K562 (cell line): ENCODE measurements around the gene HTR6. TPM values are rescaled to one million over a fixed set of nuclear protein-coding genes. Genes with fewer than 3 reads are reported as not detected.

Experiments used
- ETV5 ChIP-seq: sonication (generic); formaldehyde crosslinking; IDR thresholded peaks from 2 replicates; pipeline ENCODE4 v1.4.0; 2020; ENCODE audit warnings: low read depth, mild to moderate bottlenecking, missing genetic modification reagents
- HLTF ChIP-seq: fragments of 450-650 bp; IDR thresholded peaks from 2 replicates; pipeline ENCODE4 v1.6.1; 2016
- KLF1 ChIP-seq: fragments of 450-650 bp; IDR thresholded peaks from 2 replicates; pipeline ENCODE4 v1.6.1; 2016; ENCODE audit warnings: missing genetic modification characterization, missing compliant biosample characterization
- TEAD1 ChIP-seq, 2 experiments: fragments of 450-650 bp in 1 of 2; sonication (generic) in 1 of 2; formaldehyde crosslinking; IDR thresholded peaks; 2 replicates each; pipeline versions ENCODE4 v1.4.0 to v1.8.0; 2020 to 2022; ENCODE audit warnings: mild to moderate bottlenecking in 2 of 2, missing genetic modification reagents in 1 of 2
- TEAD4 ChIP-seq, 2 experiments: sonication (generic) in 1 of 2; formaldehyde crosslinking in 1 of 2; IDR thresholded peaks; 2 replicates each; pipeline versions ENCODE4 v1.6.1 to v1.8.0; 2012 to 2022; ENCODE audit warnings: borderline replicate concordance in 1 of 2, inconsistent platforms in 1 of 2, low read length in 1 of 2, mild to moderate bottlenecking in 1 of 2, missing genetic modification reagents in 1 of 2
- TGIF2 ChIP-seq: sonication (generic); formaldehyde crosslinking; IDR thresholded peaks from 2 replicates; pipeline ENCODE4 v1.8.1; 2022; ENCODE audit warnings: mild to moderate bottlenecking, missing genetic modification reagents, moderate library complexity
- ZNF143 ChIP-seq: sonication (generic); formaldehyde crosslinking; IDR thresholded peaks from 2 replicates; pipeline ENCODE4 v1.9.0; 2022; ENCODE audit warnings: mild to moderate bottlenecking, missing genetic modification reagents
- ZNF311 ChIP-seq: fragments of 250-450 bp; sonication (Bioruptor Pico); IDR thresholded peaks from 2 replicates; pipeline ENCODE4 v1.4.0; 2020; ENCODE audit warnings: mild to moderate bottlenecking, moderate library complexity
- ZNF766 ChIP-seq: fragments of 200-800 bp; sonication (Bioruptor generic); conservative IDR thresholded peaks from 2 replicates; pipeline ENCODE4 v1.6.1; 2016; ENCODE audit warnings: missing genetic modification characterization, missing compliant biosample characterization
- polyA plus RNA-seq, 8 experiments: library from polyadenylated mRNA; depleted of rRNA in 4 of 8; stranded (reverse) in 5 of 8; unstranded in 3 of 8; fragments of >200 nt; fragmentation: Nextera tagmentation in 2 of 8; fragmentation: Illumina TruSeq in 1 of 8; extraction: Ambion mirVana in 2 of 8; extraction: Trizol in 1 of 8; gene quantifications; 2 replicates each; pipeline versions ENCODE4 v1.2.1 to v1.2.3, GENCODE V29; 2011 to 2014; ENCODE audit warnings: inconsistent platforms in 1 of 8, missing spikeins in 1 of 8
- total RNA-seq, 7 experiments: library from RNA; depleted of rRNA in 6 of 7; stranded (reverse); fragments of >200 nt in 6 of 7; fragmentation: Illumina TruSeq in 2 of 7; extraction: Trizol in 2 of 7; gene quantifications; 2 replicates each; pipeline versions ENCODE4 v1.2.1 to v1.2.3, GENCODE V29; 2011 to 2021; ENCODE audit warnings: low replicate concordance in 1 of 7
- TF ChIP-seq, protein P1 (sequence below): fragments of 250-450 bp; sonication (Bioruptor Pico); IDR thresholded peaks from 2 replicates; pipeline ENCODE4 v1.9.0; 2021; ENCODE audit warnings: mild to moderate bottlenecking, inconsistent platforms
- TF ChIP-seq, protein P2 (sequence below): fragments of 450-650 bp; IDR thresholded peaks from 2 replicates; pipeline ENCODE4 v1.6.1; 2016; ENCODE audit warnings: mild to moderate bottlenecking, moderate library complexity
- TF ChIP-seq, protein P3 (sequence below): fragments of 450-650 bp; IDR thresholded peaks from 2 replicates; pipeline ENCODE4 v1.6.1; 2016; ENCODE audit warnings: mild to moderate bottlenecking

HTR6 gene
- total and polyA plus RNA-seq, 9 of the 15 experiments (the other 6 are each of a cell fraction or from before 2014, with no cell fraction given) = not detected

DNA sequence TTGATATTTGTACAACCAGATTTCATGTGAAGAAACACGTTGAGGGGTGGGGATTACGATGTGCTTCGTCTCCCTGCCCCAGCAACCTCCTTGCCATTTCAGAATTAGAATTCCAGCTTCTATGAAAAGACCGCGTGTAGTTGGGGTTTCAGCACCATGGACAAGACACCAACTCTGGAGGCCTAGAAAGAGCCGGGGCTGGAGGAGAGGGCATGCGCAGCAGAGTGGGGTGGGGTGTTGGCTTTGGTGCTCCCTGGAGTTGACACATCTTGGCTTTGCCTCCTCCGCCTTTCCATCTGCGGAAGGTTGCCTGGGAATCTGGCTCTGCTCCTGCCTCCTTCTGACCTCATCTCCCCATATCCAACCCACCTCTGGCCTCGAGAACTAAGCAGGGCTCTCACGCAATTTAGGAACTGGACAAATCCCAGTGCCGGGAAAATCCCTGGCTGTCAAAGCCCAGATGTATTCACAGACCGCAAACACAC is 11.8 kb downstream of the HTR6 start (continued):
- TF ChIP-seq, protein P1, sequence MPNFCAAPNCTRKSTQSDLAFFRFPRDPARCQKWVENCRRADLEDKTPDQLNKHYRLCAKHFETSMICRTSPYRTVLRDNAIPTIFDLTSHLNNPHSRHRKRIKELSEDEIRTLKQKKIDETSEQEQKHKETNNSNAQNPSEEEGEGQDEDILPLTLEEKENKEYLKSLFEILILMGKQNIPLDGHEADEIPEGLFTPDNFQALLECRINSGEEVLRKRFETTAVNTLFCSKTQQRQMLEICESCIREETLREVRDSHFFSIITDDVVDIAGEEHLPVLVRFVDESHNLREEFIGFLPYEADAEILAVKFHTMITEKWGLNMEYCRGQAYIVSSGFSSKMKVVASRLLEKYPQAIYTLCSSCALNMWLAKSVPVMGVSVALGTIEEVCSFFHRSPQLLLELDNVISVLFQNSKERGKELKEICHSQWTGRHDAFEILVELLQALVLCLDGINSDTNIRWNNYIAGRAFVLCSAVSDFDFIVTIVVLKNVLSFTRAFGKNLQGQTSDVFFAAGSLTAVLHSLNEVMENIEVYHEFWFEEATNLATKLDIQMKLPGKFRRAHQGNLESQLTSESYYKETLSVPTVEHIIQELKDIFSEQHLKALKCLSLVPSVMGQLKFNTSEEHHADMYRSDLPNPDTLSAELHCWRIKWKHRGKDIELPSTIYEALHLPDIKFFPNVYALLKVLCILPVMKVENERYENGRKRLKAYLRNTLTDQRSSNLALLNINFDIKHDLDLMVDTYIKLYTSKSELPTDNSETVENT (CRISPR knock-in tag) = no peak
- no peak for TF ChIP-seq ZNF143
- TF ChIP-seq, protein P2, sequence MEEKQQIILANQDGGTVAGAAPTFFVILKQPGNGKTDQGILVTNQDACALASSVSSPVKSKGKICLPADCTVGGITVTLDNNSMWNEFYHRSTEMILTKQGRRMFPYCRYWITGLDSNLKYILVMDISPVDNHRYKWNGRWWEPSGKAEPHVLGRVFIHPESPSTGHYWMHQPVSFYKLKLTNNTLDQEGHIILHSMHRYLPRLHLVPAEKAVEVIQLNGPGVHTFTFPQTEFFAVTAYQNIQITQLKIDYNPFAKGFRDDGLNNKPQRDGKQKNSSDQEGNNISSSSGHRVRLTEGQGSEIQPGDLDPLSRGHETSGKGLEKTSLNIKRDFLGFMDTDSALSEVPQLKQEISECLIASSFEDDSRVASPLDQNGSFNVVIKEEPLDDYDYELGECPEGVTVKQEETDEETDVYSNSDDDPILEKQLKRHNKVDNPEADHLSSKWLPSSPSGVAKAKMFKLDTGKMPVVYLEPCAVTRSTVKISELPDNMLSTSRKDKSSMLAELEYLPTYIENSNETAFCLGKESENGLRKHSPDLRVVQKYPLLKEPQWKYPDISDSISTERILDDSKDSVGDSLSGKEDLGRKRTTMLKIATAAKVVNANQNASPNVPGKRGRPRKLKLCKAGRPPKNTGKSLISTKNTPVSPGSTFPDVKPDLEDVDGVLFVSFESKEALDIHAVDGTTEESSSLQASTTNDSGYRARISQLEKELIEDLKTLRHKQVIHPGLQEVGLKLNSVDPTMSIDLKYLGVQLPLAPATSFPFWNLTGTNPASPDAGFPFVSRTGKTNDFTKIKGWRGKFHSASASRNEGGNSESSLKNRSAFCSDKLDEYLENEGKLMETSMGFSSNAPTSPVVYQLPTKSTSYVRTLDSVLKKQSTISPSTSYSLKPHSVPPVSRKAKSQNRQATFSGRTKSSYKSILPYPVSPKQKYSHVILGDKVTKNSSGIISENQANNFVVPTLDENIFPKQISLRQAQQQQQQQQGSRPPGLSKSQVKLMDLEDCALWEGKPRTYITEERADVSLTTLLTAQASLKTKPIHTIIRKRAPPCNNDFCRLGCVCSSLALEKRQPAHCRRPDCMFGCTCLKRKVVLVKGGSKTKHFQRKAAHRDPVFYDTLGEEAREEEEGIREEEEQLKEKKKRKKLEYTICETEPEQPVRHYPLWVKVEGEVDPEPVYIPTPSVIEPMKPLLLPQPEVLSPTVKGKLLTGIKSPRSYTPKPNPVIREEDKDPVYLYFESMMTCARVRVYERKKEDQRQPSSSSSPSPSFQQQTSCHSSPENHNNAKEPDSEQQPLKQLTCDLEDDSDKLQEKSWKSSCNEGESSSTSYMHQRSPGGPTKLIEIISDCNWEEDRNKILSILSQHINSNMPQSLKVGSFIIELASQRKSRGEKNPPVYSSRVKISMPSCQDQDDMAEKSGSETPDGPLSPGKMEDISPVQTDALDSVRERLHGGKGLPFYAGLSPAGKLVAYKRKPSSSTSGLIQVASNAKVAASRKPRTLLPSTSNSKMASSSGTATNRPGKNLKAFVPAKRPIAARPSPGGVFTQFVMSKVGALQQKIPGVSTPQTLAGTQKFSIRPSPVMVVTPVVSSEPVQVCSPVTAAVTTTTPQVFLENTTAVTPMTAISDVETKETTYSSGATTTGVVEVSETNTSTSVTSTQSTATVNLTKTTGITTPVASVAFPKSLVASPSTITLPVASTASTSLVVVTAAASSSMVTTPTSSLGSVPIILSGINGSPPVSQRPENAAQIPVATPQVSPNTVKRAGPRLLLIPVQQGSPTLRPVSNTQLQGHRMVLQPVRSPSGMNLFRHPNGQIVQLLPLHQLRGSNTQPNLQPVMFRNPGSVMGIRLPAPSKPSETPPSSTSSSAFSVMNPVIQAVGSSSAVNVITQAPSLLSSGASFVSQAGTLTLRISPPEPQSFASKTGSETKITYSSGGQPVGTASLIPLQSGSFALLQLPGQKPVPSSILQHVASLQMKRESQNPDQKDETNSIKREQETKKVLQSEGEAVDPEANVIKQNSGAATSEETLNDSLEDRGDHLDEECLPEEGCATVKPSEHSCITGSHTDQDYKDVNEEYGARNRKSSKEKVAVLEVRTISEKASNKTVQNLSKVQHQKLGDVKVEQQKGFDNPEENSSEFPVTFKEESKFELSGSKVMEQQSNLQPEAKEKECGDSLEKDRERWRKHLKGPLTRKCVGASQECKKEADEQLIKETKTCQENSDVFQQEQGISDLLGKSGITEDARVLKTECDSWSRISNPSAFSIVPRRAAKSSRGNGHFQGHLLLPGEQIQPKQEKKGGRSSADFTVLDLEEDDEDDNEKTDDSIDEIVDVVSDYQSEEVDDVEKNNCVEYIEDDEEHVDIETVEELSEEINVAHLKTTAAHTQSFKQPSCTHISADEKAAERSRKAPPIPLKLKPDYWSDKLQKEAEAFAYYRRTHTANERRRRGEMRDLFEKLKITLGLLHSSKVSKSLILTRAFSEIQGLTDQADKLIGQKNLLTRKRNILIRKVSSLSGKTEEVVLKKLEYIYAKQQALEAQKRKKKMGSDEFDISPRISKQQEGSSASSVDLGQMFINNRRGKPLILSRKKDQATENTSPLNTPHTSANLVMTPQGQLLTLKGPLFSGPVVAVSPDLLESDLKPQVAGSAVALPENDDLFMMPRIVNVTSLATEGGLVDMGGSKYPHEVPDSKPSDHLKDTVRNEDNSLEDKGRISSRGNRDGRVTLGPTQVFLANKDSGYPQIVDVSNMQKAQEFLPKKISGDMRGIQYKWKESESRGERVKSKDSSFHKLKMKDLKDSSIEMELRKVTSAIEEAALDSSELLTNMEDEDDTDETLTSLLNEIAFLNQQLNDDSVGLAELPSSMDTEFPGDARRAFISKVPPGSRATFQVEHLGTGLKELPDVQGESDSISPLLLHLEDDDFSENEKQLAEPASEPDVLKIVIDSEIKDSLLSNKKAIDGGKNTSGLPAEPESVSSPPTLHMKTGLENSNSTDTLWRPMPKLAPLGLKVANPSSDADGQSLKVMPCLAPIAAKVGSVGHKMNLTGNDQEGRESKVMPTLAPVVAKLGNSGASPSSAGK = no peak
- no peak for TF ChIP-seq KLF1 (tag)
- TF ChIP-seq TEAD4 (IDR thresholded peaks at IDR 0.05; ENCODE audit: low read length) = no peak
- no peak for TF ChIP-seq TEAD4 (CRISPR knock-in tag; IDR thresholded peaks at IDR 0.05; ENCODE audit: borderline replicate concordance)
- TF ChIP-seq, protein P3, sequence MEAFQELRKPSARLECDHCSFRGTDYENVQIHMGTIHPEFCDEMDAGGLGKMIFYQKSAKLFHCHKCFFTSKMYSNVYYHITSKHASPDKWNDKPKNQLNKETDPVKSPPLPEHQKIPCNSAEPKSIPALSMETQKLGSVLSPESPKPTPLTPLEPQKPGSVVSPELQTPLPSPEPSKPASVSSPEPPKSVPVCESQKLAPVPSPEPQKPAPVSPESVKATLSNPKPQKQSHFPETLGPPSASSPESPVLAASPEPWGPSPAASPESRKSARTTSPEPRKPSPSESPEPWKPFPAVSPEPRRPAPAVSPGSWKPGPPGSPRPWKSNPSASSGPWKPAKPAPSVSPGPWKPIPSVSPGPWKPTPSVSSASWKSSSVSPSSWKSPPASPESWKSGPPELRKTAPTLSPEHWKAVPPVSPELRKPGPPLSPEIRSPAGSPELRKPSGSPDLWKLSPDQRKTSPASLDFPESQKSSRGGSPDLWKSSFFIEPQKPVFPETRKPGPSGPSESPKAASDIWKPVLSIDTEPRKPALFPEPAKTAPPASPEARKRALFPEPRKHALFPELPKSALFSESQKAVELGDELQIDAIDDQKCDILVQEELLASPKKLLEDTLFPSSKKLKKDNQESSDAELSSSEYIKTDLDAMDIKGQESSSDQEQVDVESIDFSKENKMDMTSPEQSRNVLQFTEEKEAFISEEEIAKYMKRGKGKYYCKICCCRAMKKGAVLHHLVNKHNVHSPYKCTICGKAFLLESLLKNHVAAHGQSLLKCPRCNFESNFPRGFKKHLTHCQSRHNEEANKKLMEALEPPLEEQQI = peak; percentile 76
- no peak for TF ChIP-seq ETV5
- no peak for TF ChIP-seq ZNF311 (CRISPR knock-in tag)
- TF ChIP-seq TGIF2 = 0 out of 2 replicates have a peak, but pooled peaks have one; percentile 44
- TF ChIP-seq HLTF = no peak
- no peak for TF ChIP-seq TEAD1 (CRISPR knock-in tag; IDR thresholded peaks at IDR 0.05)
- peak; percentile 90 for TF ChIP-seq ZNF766 (CRISPR knock-in tag)
